Measurements from ENCODE around the gene MATN1. TPM values are rescaled to one million over a fixed set of nuclear protein-coding genes. Genes with fewer than 3 reads are reported as not detected.

The MATN1 gene
- total RNA-seq, 6 donors from 2014 or later, result 0.15 TPM; not detected in 5

- H3K27me3 ChIP-seq, result no peaks in the 10 kb centered on the region
- H3K36me3 ChIP-seq, result no peaks in the 10 kb centered on the region
- no peak overlapping the region for H3K4me3 ChIP-seq
- WGBS, 2 donors, result 63 to 89% methylated on average over 5 of the region's 5 CpGs
- ATAC-seq (ENCODE audit: low FRiP score in 2 of 2), result no peak
- no peak for DNase-seq
- no peaks in the 10 kb centered on the region for H3K4me1 ChIP-seq
- no peak for TF ChIP-seq POLR2A (IDR thresholded peaks at IDR 0.05)
- TF ChIP-seq POLR2AphosphoS5 (IDR thresholded peaks at IDR 0.05), result no peak
- no peak for TF ChIP-seq EP300 (IDR thresholded peaks at IDR 0.05)
- H3K9me3 ChIP-seq, result no peaks in the 10 kb centered on the region
- no peak overlapping the region for H3K27ac ChIP-seq
Observed at GRCh38 chr1:30693822-30694221, 29.6 kb downstream of the MATN1 start.

DNA sequence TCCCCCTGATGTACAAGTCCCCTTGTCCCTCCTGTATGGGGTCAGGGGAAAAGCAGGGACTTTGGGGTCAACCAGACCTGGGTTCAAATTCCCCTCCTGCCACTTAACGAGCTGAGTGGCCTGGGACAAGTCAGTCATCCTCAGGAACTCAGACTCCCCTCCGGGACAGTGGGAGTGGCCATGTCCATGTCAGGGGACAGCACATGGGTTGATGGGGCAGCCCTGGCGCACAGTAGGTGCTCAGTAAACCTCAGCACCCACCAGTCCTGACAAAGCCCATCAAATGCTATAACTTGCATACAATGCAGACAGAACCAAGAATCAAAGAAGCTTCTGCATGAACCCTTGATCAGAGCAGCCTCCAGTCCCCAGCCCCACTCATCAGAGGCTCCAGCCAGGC is 30.0 kb downstream of the MATN1 start:
- H3K4me1 ChIP-seq, result no peaks in the 10 kb centered on the region
- H3K9me3 ChIP-seq, result no peaks in the 10 kb centered on the region
- H3K27ac ChIP-seq, result no peak overlapping the region
- no peaks in the 10 kb centered on the region for H3K27me3 ChIP-seq
- no peak overlapping the region for H3K4me3 ChIP-seq
- 70 to 79% methylated on average over 2 to 3 of the region's 3 CpGs for WGBS, 2 donors
- ATAC-seq (ENCODE audit: low FRiP score in 2 of 2), result no peak
- no peaks in the 10 kb centered on the region for H3K36me3 ChIP-seq
- no peak for DNase-seq
- TF ChIP-seq POLR2A (IDR thresholded peaks at IDR 0.05) (no peak), POLR2AphosphoS5 (IDR thresholded peaks at IDR 0.05) (no peak), EP300 (IDR thresholded peaks at IDR 0.05) (no peak)
- TF ChIP-seq, protein P1, sequence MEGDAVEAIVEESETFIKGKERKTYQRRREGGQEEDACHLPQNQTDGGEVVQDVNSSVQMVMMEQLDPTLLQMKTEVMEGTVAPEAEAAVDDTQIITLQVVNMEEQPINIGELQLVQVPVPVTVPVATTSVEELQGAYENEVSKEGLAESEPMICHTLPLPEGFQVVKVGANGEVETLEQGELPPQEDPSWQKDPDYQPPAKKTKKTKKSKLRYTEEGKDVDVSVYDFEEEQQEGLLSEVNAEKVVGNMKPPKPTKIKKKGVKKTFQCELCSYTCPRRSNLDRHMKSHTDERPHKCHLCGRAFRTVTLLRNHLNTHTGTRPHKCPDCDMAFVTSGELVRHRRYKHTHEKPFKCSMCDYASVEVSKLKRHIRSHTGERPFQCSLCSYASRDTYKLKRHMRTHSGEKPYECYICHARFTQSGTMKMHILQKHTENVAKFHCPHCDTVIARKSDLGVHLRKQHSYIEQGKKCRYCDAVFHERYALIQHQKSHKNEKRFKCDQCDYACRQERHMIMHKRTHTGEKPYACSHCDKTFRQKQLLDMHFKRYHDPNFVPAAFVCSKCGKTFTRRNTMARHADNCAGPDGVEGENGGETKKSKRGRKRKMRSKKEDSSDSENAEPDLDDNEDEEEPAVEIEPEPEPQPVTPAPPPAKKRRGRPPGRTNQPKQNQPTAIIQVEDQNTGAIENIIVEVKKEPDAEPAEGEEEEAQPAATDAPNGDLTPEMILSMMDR (IDR thresholded peaks at IDR 0.05), result no peak

DNA sequence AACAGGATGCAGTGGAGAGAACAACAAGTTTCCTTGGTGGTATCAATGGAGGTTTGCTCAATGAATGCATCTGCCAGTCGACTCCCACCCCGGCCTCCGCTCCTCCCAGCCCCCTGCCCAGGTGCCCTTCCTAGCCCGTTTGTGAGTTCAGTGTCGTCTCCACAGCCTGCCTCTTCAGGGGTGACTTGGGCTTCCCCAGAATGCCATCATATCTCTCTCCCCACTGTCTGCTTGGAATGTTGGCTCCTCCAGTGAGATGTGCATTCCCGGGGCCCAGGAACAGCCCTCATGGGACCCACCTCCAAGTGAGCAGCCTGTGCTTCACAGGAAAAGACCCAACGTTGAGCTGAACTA is 30.5 kb downstream of the MATN1 start:
- no peaks in the 10 kb centered on the region for H3K4me1 ChIP-seq
- DNase-seq, result no peak
- 68 to 84% methylated on average over 4 to 6 of the region's 7 CpGs for WGBS, 2 donors
- no peaks in the 10 kb centered on the region for H3K9me3 ChIP-seq
- H3K4me3 ChIP-seq, result no peak overlapping the region
- H3K36me3 ChIP-seq, result no peaks in the 10 kb centered on the region
- ATAC-seq (ENCODE audit: low FRiP score in 2 of 2), result no peak
- TF ChIP-seq POLR2AphosphoS5 (IDR thresholded peaks at IDR 0.05) (no peak), EP300 (IDR thresholded peaks at IDR 0.05) (no peak), POLR2A (IDR thresholded peaks at IDR 0.05) (no peak)
- TF ChIP-seq, protein P1 (IDR thresholded peaks at IDR 0.05), result no peak
- no peak overlapping the region for H3K27ac ChIP-seq
- no peaks in the 10 kb centered on the region for H3K27me3 ChIP-seq

DNA sequence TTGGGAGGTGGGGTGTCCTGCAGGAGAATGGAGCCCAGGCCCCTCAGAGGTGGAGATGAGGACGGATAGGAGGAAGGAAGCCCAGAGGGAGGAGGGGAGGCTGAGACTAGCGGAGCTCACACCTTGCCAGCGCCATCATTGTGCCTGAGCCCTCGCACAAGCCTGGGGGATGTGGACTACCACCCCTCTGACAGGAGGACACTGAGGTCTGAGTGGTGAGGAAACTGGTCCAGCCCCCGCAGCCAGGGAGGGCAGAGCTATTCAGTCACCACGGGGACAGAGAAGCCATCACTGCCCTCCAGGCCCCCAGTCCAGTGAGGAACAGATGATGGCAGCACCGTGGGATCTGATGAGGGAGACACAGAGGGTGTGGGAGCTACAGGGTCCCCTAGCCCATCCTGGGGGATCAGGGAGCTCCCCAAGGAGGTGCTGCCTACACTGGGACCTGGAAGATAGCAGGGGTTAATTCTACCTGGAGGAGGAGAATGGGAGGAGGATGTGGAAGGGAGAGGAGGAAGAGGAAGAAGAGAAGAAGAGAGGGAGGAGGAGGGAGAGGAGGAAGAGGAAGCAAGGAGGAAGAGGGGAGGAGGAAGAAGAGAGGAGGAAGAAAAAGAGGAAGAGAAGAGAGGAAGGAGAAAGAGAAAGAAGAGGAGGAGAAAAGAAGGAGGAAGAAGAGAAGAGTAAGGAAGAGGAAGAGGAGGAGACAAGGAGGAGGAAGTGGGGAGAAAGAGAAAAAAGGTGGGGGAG is 31.0 kb downstream of the MATN1 start:
- 52 to 71% methylated on average over 4 to 7 of the region's 7 CpGs for WGBS, 2 donors
- no peaks in the 10 kb centered on the region for H3K9me3 ChIP-seq

GRCh38 chr1:30691480-30691879 is 31.9 kb downstream of the MATN1 start:
- Histone ChIP-seq H3K4me3 (no peak overlapping the region), H3K27ac (no peak overlapping the region), H3K9me3 (no peaks in the 10 kb centered on the region), H3K36me3 (no peaks in the 10 kb centered on the region), H3K27me3 (no peaks in the 10 kb centered on the region), H3K4me1 (no peaks in the 10 kb centered on the region)
- TF ChIP-seq EP300 (IDR thresholded peaks at IDR 0.05) (no peak), POLR2A (IDR thresholded peaks at IDR 0.05) (no peak), POLR2AphosphoS5 (IDR thresholded peaks at IDR 0.05) (no peak)
- TF ChIP-seq, protein P1 (IDR thresholded peaks at IDR 0.05), result no peak
- DNase-seq (no peak), ATAC-seq (ENCODE audit: low FRiP score in 2 of 2) (no peak)
- 62 to 65% methylated on average over 5 of the region's 5 CpGs for WGBS, 2 donors

More for the DNA sequence above, 31.0 kb downstream of the MATN1 start:
- Histone ChIP-seq H3K4me1 (no peaks in the 10 kb centered on the region), H3K27me3 (no peaks in the 10 kb centered on the region), H3K4me3 (no peak overlapping the region), H3K27ac (no peak overlapping the region), H3K36me3 (no peaks in the 10 kb centered on the region)
- TF ChIP-seq POLR2A (IDR thresholded peaks at IDR 0.05) (no peak), POLR2AphosphoS5 (IDR thresholded peaks at IDR 0.05) (no peak), EP300 (IDR thresholded peaks at IDR 0.05) (no peak)
- TF ChIP-seq, protein P1 (IDR thresholded peaks at IDR 0.05), result no peak
- ATAC-seq (ENCODE audit: low FRiP score in 2 of 2) (no peak), DNase-seq (no peak)

Data from upper lobe of left lung (tissue), 6 donors.